OCI-LY7 (cell line): ENCODE measurements around the gene KIDINS220.

Source experiments
- EZH2phosphoT487 ChIP-seq: fragments of 200-600 bp; sonication (generic); IDR thresholded peaks from 2 replicates; pipeline ENCODE4 v1.6.1; 2018; ENCODE audit warnings: low read depth, borderline replicate concordance, mild to moderate bottlenecking, mixed run types, antibody characterized with exemption, low read length, moderate library complexity, mixed read lengths
- TF ChIP-seq, protein P1 (sequence below): fragments of 200-600 bp; sonication (generic); conservative IDR thresholded peaks from 2 replicates; pipeline ENCODE4 v1.5.1; 2014; ENCODE audit warnings: mild to moderate bottlenecking, antibody characterized with exemption, low read length, moderate library complexity, mixed read lengths

DNA sequence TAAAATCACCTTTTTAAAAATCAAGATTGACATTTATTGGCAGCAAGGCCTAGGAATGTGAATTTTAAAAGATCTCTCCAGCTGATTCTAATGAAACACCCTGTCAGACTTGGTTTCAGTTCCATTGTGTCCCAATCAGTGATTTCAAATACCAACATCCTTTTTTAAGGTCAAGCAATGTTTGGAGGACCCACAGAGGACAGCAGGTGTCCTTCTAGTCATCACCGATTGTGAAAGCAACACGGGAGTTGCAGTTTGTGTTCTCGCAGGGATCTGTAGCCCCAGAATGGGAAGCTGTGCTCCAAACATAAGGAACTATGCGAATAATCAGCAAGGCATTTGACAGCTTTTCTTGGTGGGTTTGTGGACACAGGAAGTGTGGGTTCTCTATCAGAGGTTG lies 4.5 kb upstream of the KIDINS220 start:
- TF ChIP-seq, protein P1, sequence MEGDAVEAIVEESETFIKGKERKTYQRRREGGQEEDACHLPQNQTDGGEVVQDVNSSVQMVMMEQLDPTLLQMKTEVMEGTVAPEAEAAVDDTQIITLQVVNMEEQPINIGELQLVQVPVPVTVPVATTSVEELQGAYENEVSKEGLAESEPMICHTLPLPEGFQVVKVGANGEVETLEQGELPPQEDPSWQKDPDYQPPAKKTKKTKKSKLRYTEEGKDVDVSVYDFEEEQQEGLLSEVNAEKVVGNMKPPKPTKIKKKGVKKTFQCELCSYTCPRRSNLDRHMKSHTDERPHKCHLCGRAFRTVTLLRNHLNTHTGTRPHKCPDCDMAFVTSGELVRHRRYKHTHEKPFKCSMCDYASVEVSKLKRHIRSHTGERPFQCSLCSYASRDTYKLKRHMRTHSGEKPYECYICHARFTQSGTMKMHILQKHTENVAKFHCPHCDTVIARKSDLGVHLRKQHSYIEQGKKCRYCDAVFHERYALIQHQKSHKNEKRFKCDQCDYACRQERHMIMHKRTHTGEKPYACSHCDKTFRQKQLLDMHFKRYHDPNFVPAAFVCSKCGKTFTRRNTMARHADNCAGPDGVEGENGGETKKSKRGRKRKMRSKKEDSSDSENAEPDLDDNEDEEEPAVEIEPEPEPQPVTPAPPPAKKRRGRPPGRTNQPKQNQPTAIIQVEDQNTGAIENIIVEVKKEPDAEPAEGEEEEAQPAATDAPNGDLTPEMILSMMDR, result no peak
- TF ChIP-seq EZH2phosphoT487, result no peak
